ENCODE results near the gene DLG2.

DNA sequence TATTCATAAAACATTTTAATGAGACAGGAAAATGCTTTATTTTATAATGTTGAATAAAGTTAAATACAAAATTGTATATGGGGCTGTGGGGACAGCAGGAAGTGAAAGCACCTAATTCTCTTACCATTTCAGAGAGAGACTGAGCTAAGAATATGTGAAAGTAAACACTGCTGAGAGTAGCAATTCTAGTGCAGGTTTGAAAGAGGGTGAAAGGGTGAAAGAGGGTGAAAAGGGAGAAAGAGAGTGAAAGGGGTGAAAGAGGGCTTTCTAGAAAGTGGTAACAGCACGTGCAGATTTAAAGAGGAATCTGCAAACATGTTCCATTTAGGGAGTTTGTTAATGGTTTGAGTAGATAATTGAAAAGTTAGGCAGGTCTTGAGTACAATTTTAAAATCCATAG, 1689.0 kb downstream of the DLG2 start:
- no peak for TF ChIP-seq SMC3 (IDR thresholded peaks at IDR 0.05; ENCODE audit: low read depth, low read length)
- TF ChIP-seq, protein P1, sequence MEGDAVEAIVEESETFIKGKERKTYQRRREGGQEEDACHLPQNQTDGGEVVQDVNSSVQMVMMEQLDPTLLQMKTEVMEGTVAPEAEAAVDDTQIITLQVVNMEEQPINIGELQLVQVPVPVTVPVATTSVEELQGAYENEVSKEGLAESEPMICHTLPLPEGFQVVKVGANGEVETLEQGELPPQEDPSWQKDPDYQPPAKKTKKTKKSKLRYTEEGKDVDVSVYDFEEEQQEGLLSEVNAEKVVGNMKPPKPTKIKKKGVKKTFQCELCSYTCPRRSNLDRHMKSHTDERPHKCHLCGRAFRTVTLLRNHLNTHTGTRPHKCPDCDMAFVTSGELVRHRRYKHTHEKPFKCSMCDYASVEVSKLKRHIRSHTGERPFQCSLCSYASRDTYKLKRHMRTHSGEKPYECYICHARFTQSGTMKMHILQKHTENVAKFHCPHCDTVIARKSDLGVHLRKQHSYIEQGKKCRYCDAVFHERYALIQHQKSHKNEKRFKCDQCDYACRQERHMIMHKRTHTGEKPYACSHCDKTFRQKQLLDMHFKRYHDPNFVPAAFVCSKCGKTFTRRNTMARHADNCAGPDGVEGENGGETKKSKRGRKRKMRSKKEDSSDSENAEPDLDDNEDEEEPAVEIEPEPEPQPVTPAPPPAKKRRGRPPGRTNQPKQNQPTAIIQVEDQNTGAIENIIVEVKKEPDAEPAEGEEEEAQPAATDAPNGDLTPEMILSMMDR (conservative IDR thresholded peaks at IDR 0.05; ENCODE audit: low read depth, low read length) = no peak
- TF ChIP-seq RCOR1 (IDR thresholded peaks at IDR 0.05; ENCODE audit: insufficient replicate concordance, low read length) = no peak
- TF ChIP-seq POLR2A (IDR thresholded peaks at IDR 0.05; ENCODE audit: low read depth, low read length) = no peak
- TF ChIP-seq MXI1 (IDR thresholded peaks at IDR 0.05; ENCODE audit: borderline replicate concordance, low read depth, low read length) = no peak
- TF ChIP-seq, protein P2, sequence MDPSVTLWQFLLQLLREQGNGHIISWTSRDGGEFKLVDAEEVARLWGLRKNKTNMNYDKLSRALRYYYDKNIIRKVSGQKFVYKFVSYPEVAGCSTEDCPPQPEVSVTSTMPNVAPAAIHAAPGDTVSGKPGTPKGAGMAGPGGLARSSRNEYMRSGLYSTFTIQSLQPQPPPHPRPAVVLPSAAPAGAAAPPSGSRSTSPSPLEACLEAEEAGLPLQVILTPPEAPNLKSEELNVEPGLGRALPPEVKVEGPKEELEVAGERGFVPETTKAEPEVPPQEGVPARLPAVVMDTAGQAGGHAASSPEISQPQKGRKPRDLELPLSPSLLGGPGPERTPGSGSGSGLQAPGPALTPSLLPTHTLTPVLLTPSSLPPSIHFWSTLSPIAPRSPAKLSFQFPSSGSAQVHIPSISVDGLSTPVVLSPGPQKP (IDR thresholded peaks at IDR 0.05; ENCODE audit: borderline replicate concordance, low read depth, low read length) = no peak
- no peak for TF ChIP-seq FOS (IDR thresholded peaks at IDR 0.05; ENCODE audit: low read depth, low read length)
- no peak for TF ChIP-seq CHD1 (IDR thresholded peaks at IDR 0.05; ENCODE audit: low read depth, low read length)

All from IMR-90 (cell line).